ENCODE results near the gene BICRA.
"Not testable (repeated sequence)": the region's sequence is repeated elsewhere in the genome, so short reads cannot be mapped to it uniquely, and the experiment has no call there.

The BICRA gene

GRCh38 chr19:47630594-47630993 lies 21.7 kb downstream of the BICRA start:
- DNase-seq: no peak

- peak in 10 of 51 donors; percentile 9 to 38 (median 16) for DNase-seq
These were observed 22.9 kb downstream of the BICRA start for GRCh38 chr19:47631681-47632446.

GRCh38 chr19:47633517-47633916 lies 24.6 kb downstream of the BICRA start:
- no peak for DNase-seq

DNA sequence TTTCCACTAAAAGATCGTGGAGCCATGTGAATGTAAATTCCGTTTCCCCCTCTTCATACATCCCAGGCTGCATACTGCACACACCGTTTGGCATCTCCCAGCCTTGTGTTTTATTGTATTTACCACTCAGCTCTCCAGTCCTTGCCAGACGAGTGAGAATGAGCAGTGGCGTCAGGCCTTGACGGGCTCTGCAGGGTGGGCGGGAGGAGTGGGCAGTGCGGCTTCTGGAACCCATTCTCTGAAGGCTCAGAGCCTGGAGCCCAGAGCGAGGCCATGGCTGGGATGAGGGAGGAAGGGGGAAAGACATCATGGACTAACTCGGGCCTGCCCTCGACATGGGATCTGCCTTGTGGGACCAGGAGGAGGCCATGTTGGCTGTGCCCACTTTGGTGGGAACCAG lies 25.1 kb downstream of the BICRA start:
- DNase-seq: no peak

- DNase-seq: not testable (repeated sequence)
These were observed 26.3 kb downstream of the BICRA start for GRCh38 chr19:47635152-47635754.

DNA sequence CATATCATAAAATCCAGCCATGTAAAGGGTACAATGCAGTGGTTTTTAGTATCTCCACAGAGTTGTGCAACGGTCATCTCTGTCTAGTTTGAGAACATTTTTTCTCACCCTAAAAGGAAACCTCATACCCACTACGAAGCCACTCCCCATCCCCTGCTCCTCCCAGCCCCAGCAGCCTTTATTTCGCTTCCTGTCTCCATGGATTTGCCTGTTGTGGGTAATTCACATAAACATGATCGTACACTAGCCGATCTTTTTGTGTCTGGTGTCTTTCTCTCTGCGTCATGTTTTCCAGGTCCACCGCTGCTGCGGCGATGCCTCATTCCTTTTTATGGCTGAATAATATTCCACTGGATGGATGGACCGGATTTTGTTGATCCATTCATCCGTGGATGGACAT lies 28.6 kb downstream of the BICRA start:
- DNase-seq: no peak

DNA sequence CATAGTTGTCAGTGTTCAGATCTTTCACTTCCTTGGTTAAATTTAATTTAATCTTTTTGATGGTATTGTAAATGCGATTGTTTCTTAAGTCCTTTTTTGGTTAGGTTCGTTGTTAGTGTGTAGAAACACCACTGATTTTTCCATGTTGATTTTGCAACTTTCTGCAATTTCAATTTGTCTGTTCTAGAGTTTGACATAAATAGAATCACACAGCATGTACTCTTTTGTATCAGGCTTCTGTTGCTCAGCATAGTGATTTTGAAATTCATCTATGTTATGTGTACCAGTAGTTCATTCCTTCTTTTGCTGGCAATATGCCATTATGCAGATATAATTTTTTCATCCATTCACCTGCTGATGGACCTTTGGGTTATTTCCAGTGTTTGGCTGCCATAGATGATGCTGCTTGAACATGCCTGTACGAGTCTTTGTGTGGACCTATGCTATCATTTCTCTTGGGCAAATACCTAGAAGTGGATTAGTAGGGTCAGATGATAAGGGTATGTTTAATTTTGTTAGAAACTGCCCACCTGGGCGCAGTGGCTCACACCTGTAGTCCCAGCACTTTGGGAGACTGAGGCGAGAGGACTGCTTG lies 33.1 kb downstream of the BICRA start:
- DNase-seq: no peak

DNA sequence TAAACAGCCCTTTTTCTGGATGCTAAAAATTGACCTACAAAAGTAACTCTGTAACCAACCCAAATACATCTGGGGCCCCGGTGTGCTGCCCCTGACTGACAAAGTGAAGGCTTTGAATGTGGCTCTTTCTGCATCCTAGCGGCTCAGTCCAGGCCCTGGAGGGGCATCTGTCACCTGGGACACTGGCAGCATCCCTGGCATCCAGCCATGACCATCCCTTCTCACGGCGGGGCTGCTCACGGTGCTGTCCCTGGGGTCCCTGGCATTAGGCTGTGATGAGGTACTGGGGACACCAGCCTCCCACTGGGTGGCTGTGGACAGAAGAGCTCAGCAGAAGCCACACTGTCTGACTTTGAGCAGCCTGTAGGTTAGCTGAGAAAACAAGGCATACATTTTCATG lies 34.3 kb downstream of the BICRA start:
- no peak for DNase-seq

DNA sequence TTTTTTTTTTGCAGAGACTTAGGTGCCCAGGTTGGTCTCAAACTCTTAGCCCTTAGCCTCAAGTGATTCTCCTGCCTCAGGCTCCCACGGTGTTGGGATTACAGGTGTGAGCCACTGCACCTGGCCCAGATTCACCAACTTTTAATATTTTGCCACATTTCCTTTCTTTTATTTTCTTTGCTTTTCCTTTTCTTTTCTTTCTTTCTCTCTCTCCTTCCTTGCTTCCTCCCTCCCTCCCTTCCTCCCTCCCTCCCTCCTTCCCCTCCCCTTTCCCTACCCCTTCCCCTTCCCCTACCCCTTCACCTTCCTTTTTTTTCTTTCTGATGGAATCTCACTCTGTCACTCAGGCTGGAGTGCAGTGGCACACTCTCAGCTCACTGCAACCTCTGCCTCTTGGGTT lies 35.3 kb downstream of the BICRA start:
- no peak for DNase-seq

DNA sequence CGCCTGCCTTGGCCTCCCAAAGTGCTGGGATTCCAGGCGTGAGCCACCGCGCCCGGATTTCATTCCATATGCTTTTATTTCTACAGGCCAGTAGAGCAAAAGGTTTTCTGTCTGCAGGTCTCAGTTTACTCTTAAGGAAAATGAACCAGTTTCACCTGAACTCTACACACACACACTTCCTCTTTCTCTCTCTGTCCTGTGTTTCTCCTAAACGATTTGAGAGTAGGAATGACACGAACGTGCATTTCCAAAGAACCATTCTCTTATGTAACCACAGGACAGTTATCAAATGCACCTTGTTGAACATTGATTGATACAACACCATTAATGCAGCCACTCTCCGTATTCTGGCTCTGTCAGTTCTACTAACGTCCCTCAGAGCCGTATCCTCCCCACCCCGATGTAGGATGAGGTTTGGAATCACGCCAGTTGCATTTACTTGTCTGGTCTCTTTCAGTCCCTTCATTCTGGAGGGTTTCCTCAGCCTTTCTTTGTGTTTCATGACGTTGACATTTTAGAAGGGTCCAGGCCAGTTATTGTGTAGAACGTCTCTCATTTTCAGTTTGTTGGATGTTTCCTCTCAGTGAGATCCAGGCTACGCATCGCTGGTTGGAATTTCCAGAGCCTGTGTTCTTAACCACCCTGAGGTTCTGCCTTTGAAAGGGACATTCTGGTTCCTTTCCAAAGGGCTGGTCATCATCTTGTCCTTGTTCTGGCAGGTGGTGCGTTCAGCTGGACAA lies 36.0 kb downstream of the BICRA start:
- DNase-seq: no peak

DNA sequence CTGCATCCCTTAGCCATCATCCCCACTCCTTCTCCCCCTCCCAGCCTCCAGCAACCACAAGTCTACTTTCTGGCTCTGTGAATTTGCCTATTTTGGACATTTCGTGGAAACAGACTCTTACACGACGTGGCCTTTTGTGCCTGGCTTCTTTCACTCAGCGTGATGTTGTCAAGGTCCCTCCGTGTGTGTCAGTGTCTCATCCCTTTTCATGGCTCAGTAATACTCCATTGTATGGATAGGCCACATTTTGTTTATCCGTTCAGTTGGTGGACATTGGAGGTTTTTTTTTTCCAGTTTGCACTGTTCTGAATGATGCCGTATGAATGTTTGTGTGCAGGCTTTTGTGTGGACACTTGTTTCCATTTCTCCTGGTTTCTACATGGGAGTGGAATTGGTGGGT lies 38.0 kb downstream of the BICRA start:
- DNase-seq: no peak

DNA sequence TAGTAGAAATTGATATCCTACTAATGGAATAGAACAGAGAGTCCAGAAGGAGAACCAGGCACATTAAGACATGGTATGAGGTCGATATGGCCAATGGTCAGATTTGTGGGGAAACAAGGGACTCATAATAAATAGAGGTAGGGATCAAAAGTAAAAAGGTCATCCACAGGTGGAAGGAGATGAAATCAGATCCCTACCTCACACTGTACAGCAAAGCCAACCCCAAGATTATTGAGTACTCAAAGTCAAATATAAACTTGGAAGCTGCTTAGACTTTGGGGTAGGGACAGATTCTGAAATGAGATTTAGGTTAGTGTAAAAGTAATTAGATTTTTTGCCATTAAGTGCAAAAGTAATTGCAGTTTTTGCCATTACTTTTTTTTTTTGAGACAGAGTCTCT lies 40.7 kb downstream of the BICRA start:
- no peak for DNase-seq

DNA sequence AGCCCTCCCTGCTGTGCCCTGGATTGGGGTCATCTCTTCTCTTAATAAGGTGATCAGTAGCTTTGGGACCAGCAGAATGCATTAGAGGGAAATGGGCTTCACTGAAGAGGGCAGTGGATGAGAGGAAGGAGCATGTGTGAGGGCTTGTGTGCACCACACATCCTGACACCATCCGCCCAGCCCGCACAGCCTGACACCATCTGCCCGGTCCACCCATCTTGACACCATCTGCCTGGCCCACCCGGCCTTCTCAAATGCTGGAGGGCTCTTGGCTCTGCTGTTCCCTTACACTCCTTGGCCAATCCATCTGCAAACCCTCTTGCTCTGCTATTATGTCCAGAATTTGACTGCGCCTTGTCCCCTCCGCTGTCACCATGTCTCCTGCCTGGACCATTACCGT lies 41.8 kb downstream of the BICRA start:
- no peak for DNase-seq

- DNase-seq: no peak
These were observed 42.2 kb downstream of the BICRA start for GRCh38 chr19:47651132-47651531.

- DNase-seq: no peak
These were observed 42.8 kb downstream of the BICRA start for GRCh38 chr19:47651691-47652090.

GRCh38 chr19:47652285-47652684 lies 43.4 kb downstream of the BICRA start:
- DNase-seq: no peak

DNA sequence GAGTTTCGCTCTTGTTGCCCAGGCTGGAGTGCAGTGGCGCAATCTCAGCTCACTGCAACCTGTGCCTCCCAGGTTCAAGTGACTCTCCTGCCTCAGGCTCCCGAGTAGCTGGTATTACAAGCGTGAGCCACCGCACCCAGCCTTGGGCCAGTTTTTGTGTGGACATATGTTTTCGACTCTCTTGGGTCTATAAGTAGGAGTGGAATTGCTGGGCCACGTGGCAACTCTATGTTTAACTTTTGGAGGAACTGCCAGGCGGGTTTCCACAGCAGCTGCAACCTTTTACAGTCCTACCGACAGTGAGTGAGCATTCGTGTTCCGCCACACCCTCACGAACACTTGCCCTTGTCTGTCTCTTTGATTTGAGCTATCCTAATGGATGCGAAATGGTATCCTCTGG lies 44.9 kb downstream of the BICRA start:
- DNase-seq: no peak

GRCh38 chr19:47657719-47658118 lies 48.8 kb downstream of the BICRA start:
- DNase-seq: no peak

- DNase-seq: peak in 10 of 51 donors; percentile 7 to 46 (median 22)
These were observed 49.8 kb downstream of the BICRA start for GRCh38 chr19:47658431-47659348.

DNA sequence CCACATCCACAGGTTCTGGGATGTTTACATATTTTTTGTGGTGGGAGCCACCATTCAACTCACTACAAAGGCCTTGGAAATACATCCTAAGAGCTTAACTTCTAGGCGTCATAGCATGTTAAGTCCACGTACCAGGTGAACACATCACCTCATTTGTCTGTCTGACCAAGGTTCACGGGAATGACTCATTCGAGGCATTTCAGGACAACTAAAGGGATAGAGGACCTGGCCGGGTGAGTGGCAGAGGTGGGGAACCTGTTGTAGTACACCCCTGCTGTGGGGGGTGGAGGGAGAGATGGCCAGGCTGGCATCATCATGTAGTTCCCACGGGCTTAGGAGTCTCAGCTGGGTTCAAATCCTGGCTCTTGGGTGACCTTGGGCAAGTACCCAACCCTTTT lies 51.5 kb downstream of the BICRA start:
- DNase-seq: no peak

DNA sequence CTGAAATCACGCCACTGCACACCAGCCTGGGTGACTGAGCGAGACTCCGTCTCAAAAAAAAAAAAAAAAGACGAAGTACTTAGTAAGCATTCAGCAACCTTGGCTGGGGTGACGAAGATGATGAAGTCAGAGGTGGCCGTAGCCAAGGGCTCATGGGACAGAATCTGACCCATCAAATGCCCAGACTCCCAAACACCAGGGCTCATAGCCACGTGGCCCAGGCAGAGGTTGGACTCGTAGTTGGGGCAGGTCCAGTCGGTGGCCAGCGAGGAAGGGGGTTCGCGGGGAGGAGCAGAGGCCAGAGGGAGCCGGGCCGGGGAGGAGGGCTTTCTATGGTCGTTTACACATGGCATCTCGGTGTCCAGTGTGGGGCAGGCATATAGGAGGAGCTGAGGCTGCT lies 52.2 kb downstream of the BICRA start:
- DNase-seq: peak in 21 of 51 donors; percentile 6 to 72 (median 27)

Measured in hypothalamus (tissue), 51 donors.